Neural progenitor cell (in vitro differentiated cells): Measurements from ENCODE around the gene WDSUB1.

Experiments used
- EZH2 ChIP-seq: fragments of 200-600 bp; sonication (generic); IDR thresholded peaks from 2 replicates; pipeline ENCODE4 v1.6.1; 2017; ENCODE audit warnings: antibody characterized with exemption, mild to moderate bottlenecking, moderate library complexity
- EZH2phosphoT487 ChIP-seq: fragments of 200-600 bp; sonication (generic); IDR thresholded peaks from 2 replicates; pipeline ENCODE4 v1.6.1; 2017; ENCODE audit warnings: antibody characterized with exemption
- TF ChIP-seq, protein P1 (sequence below): fragments of 200-600 bp; sonication (generic); IDR thresholded peaks from 2 replicates; pipeline ENCODE4 v1.5.1; 2017; ENCODE audit warnings: antibody characterized with exemption, mild to moderate bottlenecking

DNA sequence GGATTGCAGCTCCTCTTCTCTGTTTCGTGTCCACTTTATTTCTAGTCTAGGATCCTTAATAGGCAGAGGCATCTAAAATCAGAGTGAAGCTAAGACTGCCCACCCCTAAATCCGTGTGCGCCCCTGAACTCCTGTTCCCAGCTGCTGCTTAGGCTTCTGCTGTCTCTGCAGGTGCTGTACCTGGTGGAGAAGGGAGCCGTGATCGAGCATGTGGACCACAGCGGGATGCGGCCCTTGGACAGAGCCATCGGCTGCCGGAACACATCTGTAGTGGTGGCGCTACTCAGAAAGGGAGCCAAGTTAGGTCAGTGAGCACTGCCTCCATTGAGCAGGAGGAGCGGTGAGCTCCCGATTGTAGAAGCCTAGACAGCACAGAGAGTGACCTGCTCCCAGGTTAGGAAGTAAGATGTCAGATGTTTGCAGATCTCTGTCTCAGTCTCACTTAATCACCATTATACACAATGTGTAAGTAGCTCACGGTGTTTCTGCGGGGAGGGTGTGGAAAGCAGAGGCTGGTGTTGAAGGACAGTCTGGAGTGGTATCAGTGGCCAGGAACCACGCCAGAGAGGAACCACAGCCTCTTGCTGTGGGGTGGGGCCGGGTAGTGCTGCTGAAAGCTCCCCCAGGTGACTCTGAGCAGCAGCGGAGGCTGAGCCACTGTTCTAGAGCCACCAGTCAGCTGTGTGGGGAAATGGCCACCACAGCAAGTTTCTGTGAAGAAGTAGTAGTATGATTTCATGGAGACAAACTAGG is 62.3 kb downstream of the WDSUB1 start:
- TF ChIP-seq, protein P1, sequence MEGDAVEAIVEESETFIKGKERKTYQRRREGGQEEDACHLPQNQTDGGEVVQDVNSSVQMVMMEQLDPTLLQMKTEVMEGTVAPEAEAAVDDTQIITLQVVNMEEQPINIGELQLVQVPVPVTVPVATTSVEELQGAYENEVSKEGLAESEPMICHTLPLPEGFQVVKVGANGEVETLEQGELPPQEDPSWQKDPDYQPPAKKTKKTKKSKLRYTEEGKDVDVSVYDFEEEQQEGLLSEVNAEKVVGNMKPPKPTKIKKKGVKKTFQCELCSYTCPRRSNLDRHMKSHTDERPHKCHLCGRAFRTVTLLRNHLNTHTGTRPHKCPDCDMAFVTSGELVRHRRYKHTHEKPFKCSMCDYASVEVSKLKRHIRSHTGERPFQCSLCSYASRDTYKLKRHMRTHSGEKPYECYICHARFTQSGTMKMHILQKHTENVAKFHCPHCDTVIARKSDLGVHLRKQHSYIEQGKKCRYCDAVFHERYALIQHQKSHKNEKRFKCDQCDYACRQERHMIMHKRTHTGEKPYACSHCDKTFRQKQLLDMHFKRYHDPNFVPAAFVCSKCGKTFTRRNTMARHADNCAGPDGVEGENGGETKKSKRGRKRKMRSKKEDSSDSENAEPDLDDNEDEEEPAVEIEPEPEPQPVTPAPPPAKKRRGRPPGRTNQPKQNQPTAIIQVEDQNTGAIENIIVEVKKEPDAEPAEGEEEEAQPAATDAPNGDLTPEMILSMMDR, result no peak
- TF ChIP-seq EZH2 (no peak), EZH2phosphoT487 (no peak)
